Occipital lobe (tissue), 2 donors: ENCODE data around the gene RNF187. TPM values are rescaled to one million over a fixed set of nuclear protein-coding genes. Genes with fewer than 3 reads are reported as not detected.
"Not testable (repeated sequence)": the region's sequence is repeated elsewhere in the genome, so short reads cannot be mapped to it uniquely, and the experiment has no call there.

ENCODE experiments used
- DNase-seq: peaks from one replicate; lab custom pipeline; 2025; lab: John Stamatoyannopoulos, UW
- total RNA-seq: library from RNA; depleted of rRNA; stranded (reverse); fragments of >200 nt; gene quantifications from one replicate; pipeline ENCODE4 v1.2.3, GENCODE V29; 2014

The RNF187 gene
- total RNA-seq, 1 donor from 2014 or later, result 61.9 TPM

DNA sequence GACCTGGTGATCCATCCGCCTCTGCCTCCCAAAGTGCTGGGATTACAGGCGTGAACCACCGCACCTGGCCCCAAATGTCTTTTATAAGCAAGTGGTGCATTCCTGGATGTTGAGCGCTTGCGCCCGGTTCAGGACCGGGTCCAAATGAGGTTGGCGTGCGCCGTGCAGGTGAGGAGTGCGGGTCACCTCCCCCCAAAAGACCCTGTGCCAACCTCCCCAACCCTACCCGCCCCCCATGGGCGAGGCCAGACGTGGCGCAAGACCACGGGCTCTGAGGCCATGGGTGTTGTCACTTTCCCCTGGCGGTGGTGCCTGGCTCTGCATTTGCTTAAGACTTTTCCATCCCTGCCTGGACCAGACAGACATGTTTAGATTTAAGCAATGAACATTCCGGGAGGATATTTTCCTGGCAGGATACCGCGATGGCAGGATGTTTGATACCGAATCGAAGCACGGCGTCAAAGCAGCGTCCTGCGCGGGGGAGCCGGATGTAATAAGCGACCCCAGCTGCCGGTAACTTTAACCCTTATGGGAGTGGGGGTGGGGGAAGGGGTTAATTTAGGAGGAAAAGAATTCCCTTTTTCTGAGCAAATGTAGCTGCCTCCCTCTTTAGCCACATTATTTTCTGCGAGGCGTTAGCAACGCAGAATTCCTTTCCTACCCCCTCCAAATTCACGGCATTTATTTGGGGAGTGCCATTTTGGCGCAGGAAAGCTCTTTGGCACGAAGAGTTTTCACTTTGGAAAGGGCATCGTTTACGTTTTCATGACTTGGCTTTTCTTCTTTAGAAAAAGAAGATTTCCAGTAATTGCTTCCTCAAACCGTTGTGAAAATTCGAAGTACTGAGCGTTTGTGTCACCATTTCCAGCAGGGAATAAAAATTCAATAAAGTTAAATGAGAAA lies 27.8 kb upstream of the RNF187 start:
- DNase-seq, result no peak

DNA sequence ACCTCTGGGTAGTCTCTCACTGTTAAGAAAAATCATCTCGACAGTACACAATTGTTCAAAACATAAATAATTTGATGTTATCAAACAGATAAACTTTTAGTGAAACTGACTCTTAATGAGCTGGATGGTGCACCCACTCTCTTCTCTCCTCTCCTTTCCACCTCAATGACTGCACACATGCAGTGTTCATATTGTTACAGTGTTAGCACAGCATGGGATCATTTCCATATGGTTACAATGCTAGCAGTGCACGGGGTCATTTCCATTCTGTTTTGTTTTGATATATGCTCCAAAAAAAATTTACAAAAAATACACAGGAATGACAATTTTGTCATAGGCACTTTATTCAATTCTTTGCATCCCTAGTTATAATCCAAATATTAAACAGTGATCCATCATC lies 26.4 kb upstream of the RNF187 start:
- no peak for DNase-seq

DNA sequence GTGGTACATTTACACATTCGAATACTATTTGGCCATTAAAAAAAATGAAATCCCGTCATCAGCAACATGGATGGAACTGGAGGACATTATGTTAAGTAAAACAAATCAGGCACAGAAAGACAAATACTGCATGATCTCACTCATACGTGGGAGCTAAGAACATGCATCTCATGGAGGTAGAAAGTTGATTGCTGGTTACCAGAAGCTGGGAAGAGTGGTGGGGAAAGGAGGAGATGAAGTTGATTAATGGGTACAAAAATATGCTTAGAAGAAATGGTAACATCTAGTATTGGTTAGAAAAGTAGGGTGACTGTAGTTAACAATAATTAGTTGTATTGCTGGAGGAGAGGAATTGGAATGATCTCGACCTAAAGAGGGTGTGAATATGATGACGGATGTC lies 24.6 kb upstream of the RNF187 start:
- DNase-seq, result no peak

DNA sequence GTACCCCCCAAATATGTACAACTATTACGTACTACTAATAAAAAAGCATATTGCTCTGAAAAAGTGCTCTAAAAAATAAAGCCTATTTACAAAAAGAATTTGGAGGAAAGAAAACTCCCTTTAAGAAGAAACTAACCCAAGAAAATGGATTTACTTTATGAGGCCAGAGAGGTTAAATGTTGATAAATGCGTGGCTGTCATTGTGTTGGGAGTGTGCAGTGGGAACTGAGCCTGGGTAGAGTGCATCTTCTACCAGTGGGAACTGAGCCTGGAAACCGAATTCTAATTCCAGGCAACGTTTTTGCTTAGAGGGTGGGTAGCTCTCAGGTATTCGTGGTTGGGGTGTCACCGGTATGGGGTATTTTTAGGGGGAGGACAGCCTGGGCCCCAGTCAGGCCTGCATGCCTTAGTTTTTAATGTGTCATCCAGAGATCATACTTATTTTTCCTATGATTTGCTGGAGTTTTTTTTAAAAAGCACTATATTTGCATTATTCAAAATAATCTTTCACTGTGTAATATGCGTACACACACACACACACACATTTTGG lies 24.1 kb upstream of the RNF187 start:
- DNase-seq, result no peak

DNA sequence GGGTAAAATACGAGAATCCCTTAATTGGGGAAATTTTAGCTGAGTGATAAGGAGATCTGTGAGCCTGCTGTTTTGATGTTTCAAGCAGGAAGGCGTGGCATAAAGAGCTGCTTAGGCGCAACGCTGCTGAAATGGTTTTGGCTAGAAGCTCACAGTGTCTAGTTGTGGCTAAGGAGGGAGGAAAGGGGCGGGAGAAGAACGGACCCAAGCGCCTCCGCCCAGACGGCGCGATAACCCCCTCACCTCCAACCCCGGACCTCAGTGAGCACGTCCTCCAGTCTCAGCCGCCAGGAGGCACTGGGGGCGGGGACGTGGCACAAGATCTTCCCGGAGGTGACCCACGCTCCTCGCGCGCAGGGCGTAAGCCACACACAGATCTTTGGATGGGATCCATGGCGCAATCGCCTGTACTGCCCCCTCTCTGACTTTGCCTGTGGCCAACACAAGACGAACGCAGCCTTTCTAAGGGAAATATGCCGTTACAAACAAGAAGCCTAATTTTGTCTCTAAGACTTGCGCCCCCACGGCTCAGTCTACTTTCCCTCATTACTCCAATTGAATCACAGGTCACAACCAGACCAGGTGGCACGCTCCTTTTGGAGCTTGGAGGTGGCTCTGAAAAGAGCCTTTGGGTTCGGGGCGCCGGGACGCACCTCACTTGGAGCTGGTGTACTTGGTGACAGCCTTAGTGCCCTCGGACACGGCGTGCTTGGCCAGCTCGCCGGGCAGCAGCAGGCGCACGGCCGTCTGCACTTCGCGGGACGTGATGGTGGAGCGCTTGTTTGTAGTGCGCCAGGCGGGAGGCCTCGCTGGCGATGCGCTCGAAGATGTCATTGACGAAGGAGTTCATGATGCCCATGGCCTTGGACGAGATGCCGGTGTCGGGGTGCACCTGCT lies 23.4 kb upstream of the RNF187 start:
- DNase-seq, result no peak

DNA sequence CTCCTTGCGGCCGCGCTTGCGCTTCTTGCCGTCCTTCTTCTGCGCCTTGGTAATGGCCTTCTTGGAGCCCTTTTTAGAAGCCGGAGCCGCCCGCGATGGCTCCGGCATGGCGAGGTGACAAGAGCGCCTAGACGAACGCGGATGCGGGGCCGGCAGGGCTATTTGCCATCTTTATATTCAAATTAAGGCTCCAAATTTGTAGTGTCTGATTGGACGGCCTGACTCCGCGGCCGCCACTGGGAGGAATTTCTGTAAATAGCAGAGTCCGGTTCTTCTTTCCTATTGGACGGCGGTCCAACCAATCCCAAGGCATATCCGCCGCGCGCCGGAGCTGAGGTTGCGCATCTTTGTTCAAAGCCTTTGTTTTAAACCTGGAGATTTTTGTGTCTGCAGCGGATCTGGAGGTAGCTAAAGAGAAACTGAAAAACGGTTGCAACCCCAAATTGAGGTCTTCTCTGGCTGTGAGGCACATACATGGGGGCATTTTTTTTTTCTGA lies 22.6 kb upstream of the RNF187 start:
- DNase-seq, result peak; percentile 75

DNA sequence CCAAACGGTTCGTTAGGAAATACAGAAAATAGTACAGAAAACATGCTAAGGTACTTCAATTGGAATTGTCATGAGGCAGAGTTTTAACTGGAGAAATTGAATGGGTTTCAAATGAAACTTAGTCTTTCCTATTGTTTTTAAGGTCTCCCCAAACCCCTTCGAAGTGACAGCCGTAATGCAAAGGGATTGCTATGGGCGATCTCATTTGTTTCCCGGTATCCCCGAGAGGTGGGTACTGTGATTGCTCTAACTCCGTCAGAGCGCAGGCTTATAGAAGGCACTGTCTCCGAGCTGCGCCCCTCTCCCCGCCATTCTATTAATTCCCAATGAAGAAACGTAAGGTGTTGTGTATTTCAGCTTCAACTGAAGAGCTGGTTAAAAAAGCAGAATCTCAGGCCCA lies 22.0 kb upstream of the RNF187 start:
- no peak for DNase-seq

DNA sequence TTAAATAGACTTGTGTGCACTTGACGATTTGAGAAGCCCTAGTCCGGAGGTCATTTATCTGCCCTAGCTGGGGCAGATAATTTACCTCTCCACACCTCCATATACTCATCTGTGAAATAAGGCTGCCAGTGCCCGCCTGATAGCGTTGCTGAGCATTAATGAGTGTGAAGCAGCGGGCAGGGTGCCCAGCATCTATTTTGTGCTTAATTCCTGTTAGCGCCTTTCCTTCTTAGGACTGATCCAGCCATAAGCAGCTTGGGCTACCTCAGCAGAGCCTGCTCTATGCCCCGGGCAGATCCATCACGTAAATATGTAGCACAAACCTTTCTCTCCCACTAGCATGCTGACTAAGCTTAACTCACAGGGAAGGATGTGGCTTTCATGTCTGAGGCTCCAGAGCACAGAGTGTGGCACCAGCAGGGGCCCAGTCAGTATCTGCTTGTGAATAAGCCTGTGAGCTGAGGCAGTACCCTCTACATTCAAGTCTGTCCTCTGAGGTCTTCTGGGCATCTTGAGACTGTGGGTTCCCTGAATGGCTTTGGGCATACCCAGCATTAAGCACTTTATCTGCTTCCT lies 21.5 kb upstream of the RNF187 start:
- DNase-seq, result no peak

DNA sequence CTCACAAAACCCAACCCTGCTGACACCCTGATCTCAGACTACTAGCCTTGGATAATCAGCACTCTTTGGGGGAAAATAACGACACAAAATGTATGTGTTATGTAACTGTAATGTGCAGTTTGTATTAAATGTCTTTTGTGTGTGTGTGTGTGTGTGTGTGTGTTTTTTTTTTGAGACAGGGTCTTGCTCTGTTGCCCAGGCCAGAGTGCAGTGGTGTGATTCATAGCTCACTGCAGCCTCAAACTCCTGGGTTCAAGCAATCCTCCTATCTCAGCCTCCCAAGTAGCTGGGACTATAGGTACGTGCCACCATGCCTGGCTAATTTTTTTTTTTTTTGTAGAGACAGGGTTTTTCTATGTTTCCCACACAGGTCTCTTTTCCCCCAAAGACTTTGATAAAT lies 19.0 kb upstream of the RNF187 start:
- DNase-seq, result not testable (repeated sequence)

DNA sequence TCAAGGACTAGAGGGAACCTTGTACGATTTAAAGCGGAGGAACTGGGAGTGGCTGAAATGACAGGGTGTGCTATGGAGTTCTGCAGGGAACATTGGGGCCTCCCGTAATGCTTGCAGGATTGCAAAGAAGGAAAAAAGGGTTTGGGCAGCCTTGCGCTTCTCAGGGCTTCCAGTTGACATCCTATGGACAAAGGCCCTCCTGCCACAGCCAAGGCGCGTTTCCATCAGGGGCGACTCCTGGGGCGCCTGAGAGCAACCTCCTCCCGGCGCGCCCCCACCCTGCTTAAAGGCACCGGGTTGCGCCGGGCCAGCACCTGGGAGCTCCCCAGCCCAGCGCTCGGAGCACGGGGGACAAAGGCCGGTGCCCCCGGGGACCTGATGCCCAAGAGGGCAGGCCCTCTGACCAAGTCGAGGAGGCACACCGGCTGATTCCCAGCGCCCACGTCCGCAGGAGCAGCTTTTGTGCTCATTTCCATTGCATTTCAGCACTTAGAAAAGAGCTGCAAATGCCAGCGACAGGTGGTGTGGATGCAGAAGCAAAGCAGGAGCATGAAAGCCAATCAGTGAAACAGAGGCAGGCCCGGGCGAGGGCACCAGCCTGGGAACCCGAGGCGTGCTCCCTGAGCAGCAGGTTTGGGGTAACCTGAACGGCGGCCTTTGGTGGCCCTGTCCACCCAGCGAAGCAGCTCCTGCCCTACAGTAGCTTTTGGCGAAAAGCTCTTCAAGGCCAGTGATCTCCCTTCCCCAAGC lies 17.6 kb upstream of the RNF187 start:
- no peak for DNase-seq

DNA sequence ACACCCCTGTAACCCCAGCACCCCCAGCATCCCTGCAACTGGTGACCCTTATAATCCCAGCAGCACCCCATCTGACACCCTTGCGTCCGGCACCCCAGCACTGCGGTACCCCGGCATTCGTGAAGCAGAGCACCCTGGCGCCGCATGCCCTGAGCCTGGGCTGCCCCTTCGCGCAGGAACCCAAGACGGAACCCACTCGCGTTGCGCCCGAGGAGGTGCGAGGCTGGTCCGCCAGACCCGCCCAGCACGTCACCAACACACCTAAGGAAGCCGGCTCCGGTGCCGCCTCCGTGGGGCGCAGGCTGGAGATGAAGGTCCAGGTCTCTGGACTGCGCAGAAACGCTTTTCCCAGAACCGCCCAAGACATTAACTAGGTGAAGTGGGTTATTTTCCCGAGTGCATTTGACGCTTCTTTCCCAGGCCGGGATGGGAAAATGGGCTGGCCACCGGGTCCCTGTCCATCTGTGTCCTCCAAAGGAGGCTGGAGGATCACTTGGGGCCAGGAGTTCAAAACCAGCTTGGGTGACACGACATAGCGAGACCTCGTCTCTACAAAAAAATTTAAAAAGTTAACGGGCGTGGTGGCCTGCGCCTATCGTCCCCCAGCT lies 15.9 kb upstream of the RNF187 start:
- DNase-seq, result no peak

DNA sequence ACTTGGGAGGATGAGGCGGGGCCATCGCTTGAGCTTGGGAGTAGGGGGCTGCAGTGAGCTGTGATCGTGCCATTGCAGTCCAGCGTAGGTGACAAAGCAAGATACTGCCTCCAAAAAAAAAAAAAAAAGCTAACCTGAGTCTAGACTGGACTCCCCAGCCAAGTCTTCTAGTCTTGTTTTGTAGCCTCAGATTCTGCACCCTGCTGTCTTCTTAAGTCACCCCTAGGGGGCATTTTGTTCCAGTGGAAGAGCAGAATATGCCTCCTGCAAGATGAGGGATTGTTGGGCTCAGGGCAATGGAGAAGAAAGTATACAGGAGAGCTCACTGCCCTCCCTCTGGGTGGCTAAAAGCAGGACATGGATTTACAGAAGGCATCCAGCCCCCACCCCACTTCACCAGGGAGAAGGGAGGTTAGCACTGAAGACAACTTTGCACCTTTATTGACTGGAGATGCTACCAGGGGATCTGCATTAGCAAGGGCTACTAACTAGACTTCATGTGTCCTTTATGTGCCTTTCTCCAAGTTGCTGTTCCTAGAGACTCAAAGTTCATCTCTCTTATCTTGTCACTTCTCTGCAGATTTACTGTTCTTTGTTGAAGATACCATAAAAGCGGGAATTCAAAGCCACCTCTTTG lies 15.3 kb upstream of the RNF187 start:
- DNase-seq, result no peak

DNA sequence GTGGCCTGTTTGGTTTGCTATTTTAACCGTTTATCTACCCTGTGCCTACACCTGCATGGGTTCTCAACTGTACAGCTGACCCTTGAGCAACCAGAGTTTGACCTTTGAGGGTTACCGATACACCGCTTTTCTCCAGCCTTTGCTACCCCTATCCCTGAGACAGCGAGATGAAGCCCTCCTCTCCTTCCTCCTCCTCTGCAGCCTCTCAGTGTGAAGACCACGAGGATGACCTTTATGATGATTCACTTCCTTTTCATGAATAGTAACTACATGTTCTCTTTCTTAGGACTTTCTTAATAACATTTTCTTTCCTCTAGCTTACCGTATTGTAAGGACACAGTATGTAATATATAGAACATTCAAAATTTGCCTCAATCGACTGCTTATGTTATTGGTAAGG lies 14.5 kb upstream of the RNF187 start:
- no peak for DNase-seq

DNA sequence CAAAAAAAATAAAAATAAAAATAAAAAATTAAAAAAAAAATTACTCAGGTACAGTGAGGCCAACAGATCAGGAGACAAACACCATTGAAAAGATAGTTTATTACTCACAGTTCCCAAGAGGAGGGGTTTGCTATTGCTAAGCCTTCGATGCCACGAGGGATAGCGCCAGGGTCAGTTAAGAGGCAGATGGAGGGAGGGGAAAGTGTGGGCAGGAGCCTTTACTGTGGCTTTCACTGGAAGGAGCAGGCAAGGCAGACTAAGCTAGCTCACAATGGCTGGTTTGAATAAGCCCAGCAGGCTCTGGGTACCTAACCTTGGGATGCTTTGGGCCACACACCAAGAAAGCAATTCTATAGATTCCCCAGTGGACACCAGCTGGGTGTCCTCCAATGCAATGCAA lies 12.7 kb upstream of the RNF187 start:
- no peak for DNase-seq

DNA sequence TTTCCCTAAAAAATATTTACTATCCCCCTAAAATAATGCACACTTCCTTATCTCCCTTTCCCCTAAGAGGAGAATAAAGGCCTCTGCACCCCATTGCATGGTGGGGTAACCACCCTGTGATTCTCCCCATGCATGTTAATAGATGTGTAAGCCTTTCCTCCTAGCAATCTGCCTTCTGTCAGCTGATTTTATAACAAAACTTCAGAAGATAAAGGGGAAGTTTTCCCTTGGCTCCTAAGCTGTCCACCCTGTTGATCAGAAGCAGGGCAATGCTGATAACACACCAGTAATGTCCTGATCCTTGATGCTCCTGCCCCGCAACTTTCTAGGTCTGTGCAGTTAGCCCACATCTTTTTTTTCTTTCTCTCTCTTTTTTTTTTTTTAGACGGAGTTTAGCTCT lies 11.4 kb upstream of the RNF187 start:
- DNase-seq, result no peak

DNA sequence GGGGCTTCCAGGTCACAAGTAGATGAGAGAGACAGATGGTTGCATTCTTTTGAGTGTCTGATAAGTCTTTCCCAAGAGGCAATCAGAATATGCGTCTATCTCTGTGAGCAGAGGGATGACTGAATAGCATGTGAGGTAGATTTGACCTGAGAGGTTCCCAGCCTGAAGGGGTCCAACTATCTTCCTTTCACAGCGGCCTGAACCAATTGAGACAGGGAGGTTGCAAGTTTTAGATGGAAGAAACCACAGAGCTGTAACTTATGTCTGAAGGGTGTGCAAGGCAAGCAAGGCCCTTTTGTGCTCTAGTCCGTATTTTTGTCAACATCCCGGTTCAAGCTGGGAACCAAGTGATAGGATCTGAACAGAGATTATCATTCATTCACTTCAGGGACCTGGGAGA lies 9.9 kb upstream of the RNF187 start:
- DNase-seq, result no peak

DNA sequence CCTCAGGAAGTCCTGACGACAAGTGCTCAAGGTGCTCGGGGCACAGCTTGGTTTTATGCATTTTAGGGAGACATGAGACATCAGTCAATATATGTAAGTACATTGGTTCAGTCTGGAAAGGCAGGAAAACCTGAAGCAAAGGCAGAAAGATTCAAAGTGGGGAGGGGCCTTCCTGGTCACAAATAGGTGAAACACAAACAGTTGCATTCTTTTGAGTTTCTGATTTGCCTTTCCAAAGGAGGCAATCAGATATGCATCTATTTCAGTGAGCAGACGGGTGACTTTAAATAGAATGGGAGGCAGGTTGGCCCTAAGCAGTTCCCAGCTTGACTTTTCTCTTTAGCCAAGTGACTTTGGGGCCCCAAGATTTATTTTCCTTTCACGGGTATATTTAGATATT lies 8.9 kb upstream of the RNF187 start:
- DNase-seq, result no peak

DNA sequence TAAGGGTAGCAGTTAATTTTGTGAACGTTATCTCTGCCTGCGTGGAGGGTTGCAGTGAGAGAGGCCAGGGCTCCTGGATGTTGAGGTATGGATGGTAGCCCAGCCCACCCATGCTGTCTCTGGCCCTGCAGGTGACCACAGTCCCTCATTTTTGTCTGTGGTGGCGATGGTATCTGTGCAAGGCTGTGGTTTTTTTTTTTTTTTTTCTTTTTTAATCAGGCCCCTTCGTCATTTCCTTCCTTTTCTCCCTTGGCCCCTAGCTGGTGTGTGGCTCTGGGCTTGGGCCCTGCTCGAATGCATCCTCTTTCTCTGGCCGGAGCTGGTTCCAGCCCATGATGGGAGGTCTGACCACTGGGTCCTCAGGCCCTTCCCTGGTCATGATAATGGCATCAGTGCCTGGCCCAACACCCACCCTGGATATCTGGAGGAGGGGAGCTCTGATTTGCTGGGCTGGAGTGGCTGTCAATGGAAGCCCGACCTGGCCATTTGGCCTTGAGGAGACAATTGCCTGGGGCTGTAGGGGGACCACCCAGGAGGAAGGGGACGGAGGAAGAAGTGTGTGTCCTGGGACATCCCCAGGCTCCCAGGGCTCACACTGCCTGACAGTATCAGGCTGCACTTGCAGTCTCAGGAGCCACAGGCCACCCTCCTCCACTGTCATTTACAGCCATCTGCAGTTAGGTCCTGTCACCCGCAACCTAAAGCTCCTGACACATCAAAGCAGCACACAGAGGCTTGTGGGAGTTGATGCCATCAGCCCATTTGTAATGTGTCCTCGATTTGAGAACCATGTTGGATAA lies 8.1 kb upstream of the RNF187 start:
- no peak for DNase-seq

DNA sequence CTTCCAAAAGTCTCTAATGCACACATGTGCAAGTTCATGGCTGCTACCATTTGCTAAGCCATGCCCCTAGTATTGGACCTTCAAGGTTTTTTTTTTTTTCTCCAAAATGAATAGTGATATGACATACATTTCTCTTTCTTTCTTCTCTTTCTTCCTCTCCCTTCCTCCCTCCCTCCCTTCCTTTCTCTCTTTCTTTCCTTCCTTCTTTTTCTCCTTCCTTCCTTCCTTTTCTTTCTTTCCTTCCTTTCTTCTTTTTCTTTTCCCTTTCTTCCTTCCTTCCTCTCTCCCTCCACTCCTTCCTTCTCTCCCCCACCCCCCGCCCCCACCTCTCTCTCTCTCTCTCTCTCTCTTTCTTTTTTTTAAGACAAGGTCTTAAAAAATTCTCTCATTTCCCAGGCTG lies 3.4 kb upstream of the RNF187 start:
- no peak for DNase-seq
